PFSK-1 (cell line): ENCODE measurements around the gene RHBDD3.

Source experiments
- FOXP2 ChIP-seq: optimal IDR thresholded peaks from 2 replicates; pipeline ENCODE3; 2011; ENCODE audit warnings: borderline replicate concordance, control low read depth, inconsistent platforms; ENCODE audit not compliant: insufficient read depth; ENCODE audit errors: extremely low read length, extremely low read depth
- POLR2AphosphoS5 ChIP-seq: IDR thresholded peaks from 2 replicates; pipeline ENCODE4 v1.6.1; 2012; ENCODE audit warnings: low read depth, mild to moderate bottlenecking, control low read depth, low read length, moderate library complexity
- REST ChIP-seq, 2 experiments: IDR thresholded peaks; 2 replicates each; pipeline versions ENCODE4 v1.6.1 to v1.8.0; 2011 to 2012; ENCODE audit warnings: low read depth in 2 of 2, low read length in 2 of 2, control low read depth in 1 of 2, inconsistent platforms in 1 of 2, mild to moderate bottlenecking in 1 of 2, moderate library complexity in 1 of 2; ENCODE audit not compliant: insufficient read depth in 1 of 2
- SIN3A ChIP-seq: IDR thresholded peaks from 2 replicates; pipeline ENCODE4 v1.6.1; 2012; ENCODE audit warnings: mild to moderate bottlenecking, low read length, moderate library complexity, borderline replicate concordance; ENCODE audit not compliant: insufficient read depth
- TAF1 ChIP-seq: IDR thresholded peaks from 2 replicates; pipeline ENCODE4 v1.6.1; 2012; ENCODE audit warnings: low read length, control low read depth, borderline replicate concordance; ENCODE audit not compliant: insufficient read depth

The RHBDD3 gene

GRCh38 chr22:29213493-29213892, 54.3 kb downstream of the RHBDD3 start:
- TF ChIP-seq FOXP2: no peak
- TF ChIP-seq POLR2AphosphoS5: no peak
- TF ChIP-seq TAF1: no peak
- no peak for TF ChIP-seq REST (IDR thresholded peaks at IDR 0.05; ENCODE audit: insufficient read depth in 1 of 2, low read depth in 2 of 2, low read length in 2 of 2)
- TF ChIP-seq SIN3A: no peak

- TF ChIP-seq REST (IDR thresholded peaks at IDR 0.05; ENCODE audit: insufficient read depth in 1 of 2, low read depth in 2 of 2, low read length in 2 of 2) (no peak), FOXP2 (no peak), SIN3A (no peak), TAF1 (no peak), POLR2AphosphoS5 (no peak)
Observed at GRCh38 chr22:29212743-29213142, 55.0 kb downstream of the RHBDD3 start.

- TF ChIP-seq TAF1 (no peak), SIN3A (no peak), REST (IDR thresholded peaks at IDR 0.05; ENCODE audit: insufficient read depth in 1 of 2, low read depth in 2 of 2, low read length in 2 of 2) (no peak), POLR2AphosphoS5 (no peak), FOXP2 (no peak)
Observed at GRCh38 chr22:29211466-29211865, 56.3 kb downstream of the RHBDD3 start.

GRCh38 chr22:29211066-29211465, 56.7 kb downstream of the RHBDD3 start:
- no peak for TF ChIP-seq REST (IDR thresholded peaks at IDR 0.05; ENCODE audit: insufficient read depth in 1 of 2, low read depth in 2 of 2, low read length in 2 of 2)
- TF ChIP-seq FOXP2: no peak
- no peak for TF ChIP-seq POLR2AphosphoS5
- TF ChIP-seq TAF1: no peak
- TF ChIP-seq SIN3A: no peak
